Activated CD8-positive, alpha-beta memory T cell treated with anti-CD3 and anti-CD28 coated beads for 36 hours (primary cell): ENCODE measurements around the gene KAZALD1. TPM values are rescaled to one million over a fixed set of nuclear protein-coding genes. Genes with fewer than 3 reads are reported as not detected.

ENCODE experiments used
- CTCF ChIA-PET: fragments of 350-600 bp; sonication (Branson Sonifier 250); formaldehyde crosslinking; loops from one replicate; lab custom pipeline; 2021; ENCODE audit warnings: antibody characterized with exemption; lab: Charles Lee
- POLR2A ChIA-PET: fragments of 350-600 bp; sonication (Branson Sonifier 250); formaldehyde crosslinking; loops from one replicate; lab custom pipeline; 2021; ENCODE audit warnings: antibody characterized with exemption; lab: Charles Lee
- total RNA-seq, 2 experiments: library from RNA; stranded (reverse); gene quantifications; one replicate each; pipeline ENCODE4 v1.2.3, GENCODE V29; 2021

Gene KAZALD1
- total RNA-seq, 2 experiments from 2014 or later, result 0.21 to 0.31 TPM

GRCh38 chr10:101095550-101096213, 33.9 kb downstream of the KAZALD1 start:
- POLR2A ChIA-PET, result interaction anchor here (0.6 to 1.5 kb wide), 2 partner anchors 45 to 49 kb away, joined by 3 read pairs; no protein-coding TSS in a partner anchor
- CTCF ChIA-PET, result interaction anchor here (0.5 to 15.3 kb wide), 29 partner anchors 9 to 474 kb away, joined by 3 to 253 read pairs (median 4); partner anchors contain the start of gene TLX1

- CTCF ChIA-PET, result interaction anchor here (1.0 to 15.3 kb wide), 16 partner anchors 8 to 450 kb away, joined by 3 to 253 read pairs (median 6); partner anchors contain the start of gene TLX1
- POLR2A ChIA-PET, result interaction anchor here (1.5 kb wide), 1 partner anchor 45 kb away, joined by 3 read pairs; no protein-coding TSS in a partner anchor
Measured at GRCh38 chr10:101096378-101096777, 34.6 kb downstream of the KAZALD1 start.

- POLR2A ChIA-PET, result no interaction called here
Measured at GRCh38 chr10:101097881-101098280, 36.1 kb downstream of the KAZALD1 start.

GRCh38 chr10:101099901-101100300, 38.1 kb downstream of the KAZALD1 start:
- ChIA-PET CTCF (interaction anchor here (0.9 to 15.3 kb wide), 3 partner anchors 23 to 43 kb away, joined by 3 to 253 read pairs (median 3); no protein-coding TSS in a partner anchor), POLR2A (no interaction called here)

More at GRCh38 chr10:101097881-101098280, 36.1 kb downstream of the KAZALD1 start:
- CTCF ChIA-PET, result interaction anchor here (0.6 to 15.3 kb wide), 4 partner anchors 30 to 213 kb away, joined by 3 to 253 read pairs (median 9); partner anchors contain the start of gene TLX1

- ChIA-PET CTCF (interaction anchor here (15.3 kb wide), 1 partner anchor 42 kb away, joined by 253 read pairs; no protein-coding TSS in a partner anchor), POLR2A (no interaction called here)
Measured at GRCh38 chr10:101101372-101101881, 39.6 kb downstream of the KAZALD1 start.

- CTCF ChIA-PET, result interaction anchor here (15.3 kb wide), 1 partner anchor 40 kb away, joined by 253 read pairs; no protein-coding TSS in a partner anchor
Measured at GRCh38 chr10:101103430-101103829, 41.6 kb downstream of the KAZALD1 start.

GRCh38 chr10:101106351-101106750, 44.6 kb downstream of the KAZALD1 start:
- ChIA-PET CTCF (interaction anchor here (0.8 to 1.6 kb wide), 2 partner anchors 36 to 66 kb away, joined by 5 to 6 read pairs; no protein-coding TSS in a partner anchor), POLR2A (no interaction called here)

More at GRCh38 chr10:101103430-101103829, 41.6 kb downstream of the KAZALD1 start:
- POLR2A ChIA-PET, result no interaction called here

GRCh38 chr10:101107771-101108170, 46.0 kb downstream of the KAZALD1 start:
- ChIA-PET POLR2A (no interaction called here), CTCF (interaction anchor here (0.7 to 1.8 kb wide), 3 partner anchors 12 to 1838 kb away, joined by 3 to 8 read pairs (median 5); no protein-coding TSS in a partner anchor)

- CTCF ChIA-PET, result no interaction called here
- POLR2A ChIA-PET, result no interaction called here
Measured at GRCh38 chr10:101110856-101111523, 49.2 kb downstream of the KAZALD1 start.

GRCh38 chr10:101111547-101111946, 49.8 kb downstream of the KAZALD1 start:
- ChIA-PET CTCF (no interaction called here), POLR2A (no interaction called here)

GRCh38 chr10:101112799-101113594, 51.2 kb downstream of the KAZALD1 start:
- CTCF ChIA-PET, result interaction anchor here (0.7 kb wide), 1 partner anchor 29 kb away, joined by 3 read pairs; no protein-coding TSS in a partner anchor

GRCh38 chr10:101113890-101114403, 52.2 kb downstream of the KAZALD1 start:
- POLR2A ChIA-PET, result no interaction called here
- CTCF ChIA-PET, result interaction anchor here (0.6 kb wide), 1 partner anchor 28 kb away, joined by 3 read pairs; no protein-coding TSS in a partner anchor

More at GRCh38 chr10:101112799-101113594, 51.2 kb downstream of the KAZALD1 start:
- POLR2A ChIA-PET, result no interaction called here

GRCh38 chr10:101114646-101115045, 52.9 kb downstream of the KAZALD1 start:
- POLR2A ChIA-PET, result no interaction called here
- CTCF ChIA-PET, result interaction anchor here (1.0 kb wide), 1 partner anchor 54 kb away, joined by 3 read pairs; no protein-coding TSS in a partner anchor

Other genes with a start within 250 kb of the KAZALD1 start
- gene SLF2, start 149.0 kb upstream of the KAZALD1 start, total RNA-seq, result 10 to 100 TPM; 33.5 to 33.9 TPM
- under 1 TPM; 0.70 to 0.71 TPM for gene SEMA4G, start 92.5 kb upstream of the KAZALD1 start, total RNA-seq
- gene MRPL43, start 74.5 kb upstream of the KAZALD1 start, total RNA-seq, result 10 to 100 TPM; 56.7 to 56.8 TPM
- 10 to 100 TPM; 41.0 to 42.0 TPM for gene TWNK, start 74.4 kb upstream of the KAZALD1 start, total RNA-seq
- 10 to 100 TPM; 14.2 to 14.8 TPM for gene LZTS2, start 62.2 kb upstream of the KAZALD1 start, total RNA-seq
- under 1 TPM; 0.27 TPM for gene PDZD7, start 30.9 kb upstream of the KAZALD1 start, total RNA-seq
- gene SFXN3, start 30.8 kb upstream of the KAZALD1 start, total RNA-seq, result 10 to 100 TPM; 21.2 to 23.0 TPM
- not detected for gene TLX1, start 69.3 kb downstream of the KAZALD1 start, total RNA-seq
- gene LBX1, start 167.5 kb downstream of the KAZALD1 start, total RNA-seq, result not detected